ENCODE data around the gene MACROD2.

MACROD2 gene

GRCh38 chr20:14064333-14064732 is 69.0 kb downstream of the MACROD2 start:
- DNase-seq = no peak

- no peak for DNase-seq
Measured at GRCh38 chr20:14064921-14065320, 69.6 kb downstream of the MACROD2 start.

- DNase-seq = no peak
Measured at GRCh38 chr20:14065774-14066173, 70.5 kb downstream of the MACROD2 start.

- DNase-seq = no peak
Measured at GRCh38 chr20:14067603-14068002, 72.3 kb downstream of the MACROD2 start.

DNA sequence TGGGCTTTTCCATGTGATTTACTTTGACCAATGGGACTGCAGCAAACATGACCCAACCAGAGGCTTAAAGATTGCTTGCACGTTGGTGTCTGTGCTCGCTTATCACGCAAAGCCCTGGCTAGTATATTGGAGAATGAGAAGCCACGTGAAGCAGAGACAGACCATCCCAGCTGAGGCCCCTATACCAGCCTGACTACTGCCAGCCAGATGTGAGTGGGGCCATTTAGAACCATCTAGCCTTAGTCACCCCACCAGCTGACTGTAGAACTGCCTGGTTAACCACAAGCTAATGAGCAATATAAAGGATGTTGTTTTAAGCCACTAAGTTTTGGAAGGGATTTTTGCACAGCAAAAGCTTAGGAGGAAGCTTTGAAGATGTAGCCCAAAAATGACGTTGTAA is 74.5 kb downstream of the MACROD2 start:
- no peak for DNase-seq

DNA sequence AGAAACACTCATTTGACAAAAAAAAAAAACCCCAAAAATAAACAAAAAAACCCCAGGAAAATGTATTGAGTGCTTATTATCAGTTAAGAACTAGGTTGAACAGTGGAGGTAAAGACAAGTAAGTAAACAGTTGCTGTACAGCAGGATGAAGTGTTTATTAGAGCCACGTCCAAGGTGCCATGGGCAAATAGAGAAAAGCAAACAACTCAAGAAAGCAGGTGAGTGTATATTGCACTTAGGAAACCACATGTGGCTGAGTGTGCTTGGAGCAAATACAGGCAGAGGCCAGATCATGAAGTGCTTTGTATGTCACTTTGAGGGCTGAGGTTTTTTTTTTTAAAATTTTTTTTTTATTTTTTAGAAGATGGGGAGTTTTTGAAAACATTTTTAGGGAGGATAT is 98.3 kb downstream of the MACROD2 start:
- DNase-seq = no peak

- no peak for DNase-seq
Measured at GRCh38 chr20:14098261-14098660, 102.9 kb downstream of the MACROD2 start.

DNA sequence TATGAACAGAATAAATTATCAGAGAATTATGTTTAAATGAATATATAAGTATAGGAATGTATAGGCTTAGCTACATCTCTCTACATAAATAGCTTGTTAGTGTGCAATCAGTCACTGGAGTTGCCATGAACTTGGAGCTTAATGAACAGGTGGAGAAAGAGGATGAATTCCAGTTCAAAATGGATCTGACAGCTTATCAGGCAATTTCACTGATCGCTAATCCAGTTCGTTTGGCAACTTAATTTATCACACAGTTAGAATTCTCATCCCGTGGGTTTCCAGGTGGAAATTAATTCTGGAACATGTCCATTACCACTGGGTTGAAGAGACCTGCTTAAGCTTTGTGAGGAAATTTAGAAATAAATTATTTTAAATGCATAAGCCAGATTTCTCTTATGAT is 118.1 kb downstream of the MACROD2 start:
- no peak for DNase-seq

DNA sequence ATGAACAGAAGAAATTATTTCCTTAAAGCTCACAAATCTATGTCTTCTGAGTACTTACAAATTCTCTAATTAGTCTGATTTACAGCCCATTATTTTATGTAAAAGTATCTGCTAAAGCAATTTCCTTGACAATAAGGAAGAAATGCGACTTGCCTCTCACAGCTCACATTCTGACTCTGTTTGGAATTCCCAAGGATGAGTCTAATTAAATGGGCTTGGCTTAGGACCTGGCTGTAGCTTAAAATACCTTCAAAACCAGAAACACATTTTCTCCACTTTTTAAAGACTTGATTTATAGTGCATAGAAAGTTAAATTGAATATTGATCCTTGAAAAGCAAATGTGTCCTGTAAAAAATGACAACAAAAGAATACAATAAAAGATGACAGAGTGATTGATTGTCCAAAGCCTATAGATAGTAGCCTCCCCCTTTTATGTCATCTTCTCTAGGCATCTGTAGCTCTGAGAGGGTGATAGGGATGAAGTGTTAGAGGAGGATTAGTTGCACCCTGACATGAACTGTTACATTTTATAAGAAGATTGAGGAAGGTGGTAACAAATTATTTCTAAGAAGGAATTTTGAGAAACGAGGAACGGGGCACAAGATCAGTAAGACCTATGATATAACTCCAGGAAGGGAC is 118.9 kb downstream of the MACROD2 start:
- DNase-seq = no peak

- no peak for DNase-seq
Measured at GRCh38 chr20:14116037-14116436, 120.7 kb downstream of the MACROD2 start.

DNA sequence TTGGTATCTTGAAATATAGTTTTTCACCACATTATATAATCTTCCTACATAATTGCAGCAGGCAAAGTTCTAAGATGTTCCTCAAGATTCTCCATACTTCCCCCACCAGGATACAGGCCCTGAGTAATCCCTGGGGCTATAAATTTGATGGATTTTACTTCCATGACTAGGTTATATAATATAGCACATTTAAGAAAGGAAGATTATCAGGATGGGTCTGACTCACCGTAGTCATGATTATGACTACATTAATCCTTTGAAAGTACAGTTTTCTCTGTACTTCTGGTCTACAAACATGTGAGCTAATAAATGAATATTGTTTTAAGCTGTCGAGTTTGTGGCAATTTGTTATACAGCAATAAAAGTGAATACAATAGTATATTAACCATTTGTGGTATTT is 122.5 kb downstream of the MACROD2 start:
- no peak for DNase-seq

- DNase-seq = no peak
Measured at GRCh38 chr20:14126856-14127255, 131.5 kb downstream of the MACROD2 start.

- no peak for DNase-seq
Measured at GRCh38 chr20:14127514-14128223, 132.4 kb downstream of the MACROD2 start.

DNA sequence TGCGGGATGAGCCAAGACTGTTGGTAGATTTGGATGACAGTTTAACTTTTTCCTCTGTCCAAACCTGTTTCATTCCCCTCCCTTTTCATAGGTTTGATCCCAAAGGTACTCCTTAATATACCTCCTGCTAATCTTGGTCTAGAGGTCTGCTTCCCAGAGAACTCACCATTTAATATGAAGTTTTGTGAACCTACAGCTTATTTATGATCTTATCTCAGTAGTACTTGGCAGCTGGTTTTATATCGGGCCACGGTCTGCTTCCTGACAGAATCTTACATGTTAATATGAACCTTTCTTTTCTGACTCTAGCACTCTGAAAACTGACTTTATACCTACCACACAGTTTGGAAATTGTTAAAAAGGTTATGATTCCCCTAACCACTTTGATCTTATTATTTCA is 138.7 kb downstream of the MACROD2 start:
- no peak for DNase-seq

- no peak for DNase-seq
Measured at GRCh38 chr20:14142171-14142570, 146.9 kb downstream of the MACROD2 start.

- no peak for DNase-seq
Measured at GRCh38 chr20:14142964-14143627, 147.8 kb downstream of the MACROD2 start.

DNA sequence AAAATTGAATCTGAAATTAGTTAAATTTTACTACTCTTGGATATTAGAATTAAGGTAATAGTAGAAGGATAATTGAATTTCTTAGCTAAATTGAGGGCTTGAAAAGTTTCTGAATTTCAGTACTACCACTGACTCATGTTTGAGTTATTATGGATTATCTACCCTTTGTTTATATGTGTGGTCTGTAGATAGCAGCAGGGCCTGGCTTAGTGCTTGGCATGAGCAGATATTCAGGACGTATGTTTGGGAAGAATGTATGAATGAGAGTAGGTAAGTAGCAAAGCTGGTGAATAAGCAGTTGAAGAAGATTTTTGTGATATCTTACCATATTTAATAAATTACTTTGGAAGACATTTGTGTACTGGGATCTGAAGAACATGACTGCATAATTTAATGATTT is 152.7 kb downstream of the MACROD2 start:
- no peak for DNase-seq

GRCh38 chr20:14155361-14155760 is 160.0 kb downstream of the MACROD2 start:
- DNase-seq = no peak

GRCh38 chr20:14178528-14178927 is 183.2 kb downstream of the MACROD2 start:
- no peak for DNase-seq

GRCh38 chr20:14178952-14179351 is 183.6 kb downstream of the MACROD2 start:
- DNase-seq = no peak

GRCh38 chr20:14189794-14190402 is 194.6 kb downstream of the MACROD2 start:
- no peak for DNase-seq

DNA sequence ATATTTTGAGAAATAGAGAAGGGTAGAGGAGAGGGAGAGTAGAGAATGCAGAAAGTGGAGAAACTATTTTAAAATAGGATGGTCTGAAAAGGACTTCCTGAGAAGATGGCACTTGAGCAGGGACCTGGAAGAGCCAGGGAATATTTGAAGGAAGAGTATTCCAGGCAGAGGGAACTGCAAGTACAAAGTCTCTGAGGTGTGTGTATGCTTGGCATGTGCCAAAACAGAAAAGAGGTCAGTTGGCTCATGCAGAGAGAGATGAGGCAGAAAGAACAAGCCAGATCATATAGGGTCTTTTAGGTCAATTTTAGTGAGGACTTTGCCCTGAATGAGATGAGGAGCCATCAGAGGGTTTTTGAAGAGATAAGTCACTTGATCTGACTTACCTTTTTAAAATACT is 196.2 kb downstream of the MACROD2 start:
- no peak for DNase-seq

DNA sequence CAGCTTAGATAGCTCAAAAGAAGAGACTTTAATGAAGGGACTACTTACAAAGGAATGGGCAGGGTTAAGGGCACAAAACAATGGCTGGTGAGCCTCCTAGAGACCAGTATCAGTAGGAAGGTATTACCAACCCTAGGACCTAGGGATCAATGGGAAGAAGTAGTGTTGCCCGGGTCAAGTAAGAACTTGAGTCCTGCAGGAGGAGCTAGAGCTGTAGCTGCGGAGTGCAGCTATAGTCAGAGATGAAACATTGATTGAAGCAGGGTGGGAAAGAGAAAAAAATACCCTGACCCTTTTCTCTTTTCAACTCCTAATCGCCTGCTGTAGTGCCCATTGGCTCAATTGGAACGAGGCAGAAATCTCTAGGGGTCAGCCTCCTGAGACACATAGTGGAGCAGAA is 198.1 kb downstream of the MACROD2 start:
- no peak for DNase-seq

- DNase-seq = no peak
Measured at GRCh38 chr20:14193885-14194284, 198.6 kb downstream of the MACROD2 start.
